HepG2 (cell line): ENCODE data around the gene TCERG1L. TPM values are rescaled to one million over a fixed set of nuclear protein-coding genes. Genes with fewer than 3 reads are reported as not detected.

Experiments
- ATAC-seq: fragments of 200-7000 bp; cut with Tn5 transposase; 3 replicates; pipeline ENCODE4 v1.9.1; 2020; ENCODE audit warnings: mild to moderate bottlenecking, moderate library complexity
- BruUV-seq: library from RNA; stranded (reverse); fragments of 400-500 nt; replicated peaks from 2 replicates; lab custom pipeline; 2021; lab: Mats Ljungman, UMichigan
- CTCF ChIA-PET: fragments of 300-600 bp; formaldehyde crosslinking; extraction: SDS; loops from one replicate; lab custom pipeline; 2021; ENCODE audit warnings: low total read pairs, inconsistent platforms, low intra/inter-chr PET ratio; lab: Yijun Ruan, JAX
- POLR2A ChIA-PET: fragments of 350-600 bp; sonication (Branson Sonifier 250); formaldehyde crosslinking; loops from one replicate; lab custom pipeline; 2020; ENCODE audit warnings: antibody characterized with exemption, inconsistent platforms; lab: Yijun Ruan, JAX
- DNase-seq: peaks from one replicate; pipeline ENCODE4 v3.0.0-alpha.2; 2015; ENCODE audit warnings: low spot score
- FAIRE-seq: peaks from 3 replicates; lab custom pipeline; 2011; peaks lifted over from hg19 to GRCh38; lab: Jason Lieb, UNC
- H2AFZ ChIP-seq: one replicate; pipeline ENCODE4 v1.6.1; 2011; ENCODE audit warnings: low read length, inconsistent platforms
- H3K27ac ChIP-seq: fragments of 300-600 bp; 3 replicates; pipeline ENCODE4 v1.8.0; 2011; ENCODE audit warnings: mixed run types, mild to moderate bottlenecking, mixed read lengths, low read length, inconsistent platforms; ENCODE audit not compliant: insufficient read depth; ENCODE audit errors: extremely low read length
- H3K27me3 ChIP-seq, 2 experiments: fragments of 200-600 bp in 1 of 2; 2 replicates in 1 of 2; 3 replicates in 1 of 2; pipeline versions ENCODE4 v1.6.0 to v1.8.0; 2011; ENCODE audit warnings: low read length in 2 of 2, mild to moderate bottlenecking in 2 of 2, moderate library complexity in 2 of 2, inconsistent platforms in 1 of 2; ENCODE audit not compliant: insufficient read depth in 2 of 2, control insufficient read depth in 1 of 2
- H3K36me3 ChIP-seq, 2 experiments: fragments of 200-600 bp in 1 of 2; replicated peaks in 1 of 2; 2 replicates in 1 of 2; 3 replicates in 1 of 2; pipeline versions ENCODE4 v1.5.1 to v1.8.0; 2011; ENCODE audit warnings: low read length in 2 of 2, inconsistent platforms in 1 of 2; ENCODE audit not compliant: insufficient read depth in 2 of 2, control insufficient read depth in 1 of 2
- H3K4me1 ChIP-seq: 2 replicates; pipeline ENCODE4 v1.5.1; 2012; ENCODE audit warnings: low read length, inconsistent platforms; ENCODE audit not compliant: insufficient read depth
- H3K4me2 ChIP-seq: 2 replicates; pipeline ENCODE4 v1.6.0; 2011; ENCODE audit warnings: low read depth, low read length, inconsistent platforms
- H3K4me3 ChIP-seq, 3 experiments: fragments of 200-600 bp in 1 of 3; sonication (generic), shearing (Covaris generic) in 1 of 3; replicated peaks in 1 of 3; 2 replicates each; pipeline ENCODE4 v1.5.1; 2011 to 2016; ENCODE audit warnings: low read length in 3 of 3, inconsistent platforms in 2 of 3, low read depth in 2 of 3, mild to moderate bottlenecking in 2 of 3, control low read depth in 1 of 3, mixed read lengths in 1 of 3; ENCODE audit not compliant: insufficient read depth in 1 of 3
- H3K79me2 ChIP-seq: one replicate; pipeline ENCODE4 v1.6.1; 2011; ENCODE audit warnings: low read length, inconsistent platforms; ENCODE audit not compliant: insufficient read depth
- H3K9ac ChIP-seq: 2 replicates; pipeline ENCODE4 v1.6.0; 2011; ENCODE audit warnings: mild to moderate bottlenecking, low read depth, low read length, inconsistent platforms; ENCODE audit not compliant: insufficient read depth
- H3K9me3 ChIP-seq: 2 replicates; pipeline ENCODE4 v1.5.1; 2012; ENCODE audit warnings: mild to moderate bottlenecking, low read length
- H4K20me1 ChIP-seq: 2 replicates; pipeline ENCODE4 v1.6.0; 2011; ENCODE audit warnings: inconsistent platforms, mild to moderate bottlenecking, low read length, moderate library complexity; ENCODE audit not compliant: insufficient read depth
- CREBL2 ChIP-seq: sonication (generic); formaldehyde crosslinking; IDR thresholded peaks from 2 replicates; pipeline ENCODE4 v1.8.1; 2023; ENCODE audit warnings: missing genetic modification reagents, mild to moderate bottlenecking, borderline replicate concordance
- IKZF5 ChIP-seq: IDR thresholded peaks from 2 replicates; pipeline ENCODE4 v1.6.1; 2018; ENCODE audit warnings: missing genetic modification reagents, mild to moderate bottlenecking, missing compliant biosample characterization
- MIXL1 ChIP-seq: IDR thresholded peaks from 2 replicates; pipeline ENCODE4 v1.6.1; 2016
- NFATC3 ChIP-seq: sonication (generic); formaldehyde crosslinking; IDR thresholded peaks from 2 replicates; pipeline ENCODE4 v1.5.1; 2020; ENCODE audit warnings: mild to moderate bottlenecking, missing genetic modification reagents
- PRDM15 ChIP-seq: sonication (generic); formaldehyde crosslinking; IDR thresholded peaks from 2 replicates; pipeline ENCODE4 v1.4.0; 2020; ENCODE audit warnings: missing genetic modification reagents
- RARA ChIP-seq: IDR thresholded peaks from 2 replicates; pipeline ENCODE4 v1.6.1; 2016; ENCODE audit warnings: missing genetic modification reagents, missing compliant biosample characterization
- SMYD3 ChIP-seq: sonication (generic); formaldehyde crosslinking; IDR thresholded peaks from 2 replicates; pipeline ENCODE4 v1.8.1; 2023; ENCODE audit warnings: mild to moderate bottlenecking, missing genetic modification reagents
- TARDBP ChIP-seq: sonication (generic); formaldehyde crosslinking; IDR thresholded peaks from 2 replicates; pipeline ENCODE4 v1.8.0; 2022; ENCODE audit warnings: mild to moderate bottlenecking, missing genetic modification reagents
- ZBTB7A ChIP-seq: sonication (generic); formaldehyde crosslinking; IDR thresholded peaks from 2 replicates; pipeline ENCODE4 v1.8.0; 2022; ENCODE audit warnings: mild to moderate bottlenecking, missing genetic modification reagents
- ZBTB7B ChIP-seq: sonication (generic); formaldehyde crosslinking; IDR thresholded peaks from 2 replicates; pipeline ENCODE4 v1.4.0; 2020; ENCODE audit warnings: missing genetic modification reagents
- ZMAT5 ChIP-seq: sonication (generic); formaldehyde crosslinking; IDR thresholded peaks from 2 replicates; pipeline ENCODE4 v1.5.0; 2020; ENCODE audit warnings: mild to moderate bottlenecking, low read depth, missing genetic modification reagents, borderline replicate concordance
- ZNF234 ChIP-seq: sonication (generic); formaldehyde crosslinking; conservative IDR thresholded peaks from 2 replicates; pipeline ENCODE4 v1.5.1; 2020; ENCODE audit warnings: mild to moderate bottlenecking, missing genetic modification reagents
- ZNF281 ChIP-seq: sonication (generic); formaldehyde crosslinking; IDR thresholded peaks from 2 replicates; pipeline ENCODE4 v1.4.0; 2020; ENCODE audit warnings: missing genetic modification reagents, borderline replicate concordance
- ZNF549 ChIP-seq: sonication (generic); formaldehyde crosslinking; IDR thresholded peaks from 2 replicates; pipeline ENCODE4 v1.5.0; 2020; ENCODE audit warnings: missing genetic modification reagents
- WGBS: methylation state at CpG from one replicate; pipeline ENCODE4 v1.1.6; 2017; ENCODE audit warnings: low lambda C conversion rate; 5-methylcytosine and 5-hydroxymethylcytosine counted together
- in situ Hi-C: cut with HindIII; loops from 2 replicates; pipeline ENCODE4 v1.10.0; 2017; ENCODE audit warnings: low pct_unique_long_range_greater_than_20kb; ENCODE audit not compliant: extremely low pct_ligation_motif_present
- intact Hi-C: fragments of 100-400 bp; cut with micrococcal nuclease; formaldehyde crosslinking; loops from one replicate; pipeline ENCODE4 v1.10.0; 2022; ENCODE audit not compliant: unreplicated experiment
- polyA plus RNA-seq, 8 experiments: library from polyadenylated mRNA; depleted of rRNA in 3 of 8; stranded (reverse) in 7 of 8; unstranded in 1 of 8; fragments of >200 nt; fragmentation: Illumina TruSeq in 4 of 8; extraction: Trizol in 4 of 8; gene quantifications; 2 replicates each; pipeline versions ENCODE4 v1.2.1 to v1.2.3, GENCODE V29; 2011 to 2016; ENCODE audit warnings: low read depth in 4 of 8, missing spikeins in 1 of 8, mixed read lengths in 1 of 8; ENCODE audit not compliant: insufficient read depth in 1 of 8
- total RNA-seq, 5 experiments: library from RNA; depleted of rRNA; stranded (reverse); fragments of >200 nt; fragmentation: Illumina TruSeq; extraction: Trizol; gene quantifications; 2 replicates each; pipeline ENCODE4 v1.2.3, GENCODE V29; 2016; ENCODE audit warnings: low read depth in 1 of 5

TCERG1L gene
- total and polyA plus RNA-seq, 2 of the 13 experiments (the other 11 are each of a cell fraction or from before 2014, with no cell fraction given), result not detected

- TF ChIP-seq ZBTB7B (CRISPR knock-in tag) (no peak), ZNF281 (CRISPR knock-in tag) (no peak), ZBTB7A (no peak), ZNF549 (CRISPR knock-in tag) (no peak), RARA (no peak)
Measured at GRCh38 chr10:131267814-131268095, 43.8 kb downstream of the TCERG1L start (continued).

- DNase-seq (no peak), FAIRE-seq (no peak), ATAC-seq (no peak)
- Histone ChIP-seq H2AFZ (no peak overlapping the region), H3K9ac (no peak overlapping the region), H3K4me1 (no peaks in the 10 kb centered on the region), H3K27ac (no peak overlapping the region), H4K20me1 (no peaks in the 10 kb centered on the region), H3K4me2 (no peak overlapping the region), H3K36me3 (no peaks in the 10 kb centered on the region), H3K79me2 (no peaks in the 10 kb centered on the region), H3K4me3 (no peak overlapping the region), H3K27me3 (peaks cover 3 to 34% of the 10 kb centered on the region in 2 experiments; a peak in 4 of 5 replicates), H3K9me3 (no peaks in the 10 kb centered on the region)
- intact Hi-C loops, result no loop called here
- CTCF ChIA-PET, result no interaction called here
- POLR2A ChIA-PET, result no interaction called here
- in situ Hi-C loops, result no loop called here
- WGBS, result 0% methylated on average over 1 of the region's 14 CpGs
- BruUV-seq, result no TSS peak
- TF ChIP-seq NFATC3 (CRISPR knock-in tag) (no peak), ZNF234 (CRISPR knock-in tag) (no peak), CREBL2 (no peak), TARDBP (CRISPR knock-in tag) (no peak), IKZF5 (no peak), PRDM15 (CRISPR knock-in tag) (no peak), MIXL1 (CRISPR knock-in tag) (no peak), SMYD3 (no peak), ZMAT5 (CRISPR knock-in tag) (no peak)
Measured at GRCh38 chr10:131266936-131267813, 44.3 kb downstream of the TCERG1L start.
